Breast epithelium (tissue), 3 donors: ENCODE results near the gene MAPRE3.

Source experiments
- POLR2A ChIP-seq: fragments of 450-650 bp; IDR thresholded peaks from one replicate; pipeline ENCODE4 v1.6.1; 2016; ENCODE audit warnings: antibody characterized with exemption, mild to moderate bottlenecking, moderate library complexity
- POLR2AphosphoS5 ChIP-seq, 3 donors: sonication (generic); formaldehyde crosslinking; IDR thresholded peaks; one replicate each; pipeline ENCODE4 v1.6.1; 2017; ENCODE audit warnings: antibody characterized with exemption in 3 of 3
- TF ChIP-seq, protein P1 (sequence below), 3 donors: fragments of 450-650 bp; IDR thresholded peaks; one replicate each; pipeline ENCODE4 v1.5.1; 2016 to 2017; ENCODE audit warnings: antibody characterized with exemption in 3 of 3, mild to moderate bottlenecking in 3 of 3, moderate library complexity in 3 of 3

DNA sequence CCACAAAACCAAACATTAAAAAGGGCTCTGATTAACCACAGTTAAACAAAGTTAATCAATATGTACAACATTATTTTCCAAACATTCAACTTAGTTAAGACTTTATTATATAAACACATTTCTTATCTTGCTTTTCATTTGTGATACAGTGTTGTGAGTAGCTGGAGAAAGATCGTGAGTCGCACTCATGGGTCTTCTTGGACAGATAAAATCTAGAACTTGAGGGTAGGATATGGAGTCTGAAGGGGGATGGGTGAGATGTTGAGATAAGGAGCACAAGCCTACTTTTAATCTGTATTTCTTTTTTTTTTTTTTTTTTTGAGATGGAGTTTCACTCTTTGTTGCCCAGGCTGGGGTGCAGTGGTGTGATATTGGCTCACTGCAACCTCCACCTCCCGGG, 39.7 kb downstream of the MAPRE3 start:
- TF ChIP-seq, protein P1, sequence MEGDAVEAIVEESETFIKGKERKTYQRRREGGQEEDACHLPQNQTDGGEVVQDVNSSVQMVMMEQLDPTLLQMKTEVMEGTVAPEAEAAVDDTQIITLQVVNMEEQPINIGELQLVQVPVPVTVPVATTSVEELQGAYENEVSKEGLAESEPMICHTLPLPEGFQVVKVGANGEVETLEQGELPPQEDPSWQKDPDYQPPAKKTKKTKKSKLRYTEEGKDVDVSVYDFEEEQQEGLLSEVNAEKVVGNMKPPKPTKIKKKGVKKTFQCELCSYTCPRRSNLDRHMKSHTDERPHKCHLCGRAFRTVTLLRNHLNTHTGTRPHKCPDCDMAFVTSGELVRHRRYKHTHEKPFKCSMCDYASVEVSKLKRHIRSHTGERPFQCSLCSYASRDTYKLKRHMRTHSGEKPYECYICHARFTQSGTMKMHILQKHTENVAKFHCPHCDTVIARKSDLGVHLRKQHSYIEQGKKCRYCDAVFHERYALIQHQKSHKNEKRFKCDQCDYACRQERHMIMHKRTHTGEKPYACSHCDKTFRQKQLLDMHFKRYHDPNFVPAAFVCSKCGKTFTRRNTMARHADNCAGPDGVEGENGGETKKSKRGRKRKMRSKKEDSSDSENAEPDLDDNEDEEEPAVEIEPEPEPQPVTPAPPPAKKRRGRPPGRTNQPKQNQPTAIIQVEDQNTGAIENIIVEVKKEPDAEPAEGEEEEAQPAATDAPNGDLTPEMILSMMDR (IDR thresholded peaks at IDR 0.05): no peak
- no peak for TF ChIP-seq POLR2AphosphoS5 (IDR thresholded peaks at IDR 0.05)
- TF ChIP-seq POLR2A: no peak
